Type B pancreatic cell (in vitro differentiated cells): ENCODE measurements around the gene FCHSD2. TPM values are rescaled to one million over a fixed set of nuclear protein-coding genes. Genes with fewer than 3 reads are reported as not detected.

Experiments
- DNase-seq: peaks from one replicate; pipeline ENCODE4 v3.0.0; 2021; ENCODE audit warnings: mixed read lengths; ENCODE audit not compliant: unreplicated experiment; ENCODE audit errors: extremely low spot score
- H3K27ac Mint-ChIP-seq: 2 replicates; pipeline ENCODE4 v1.8.0; 2021; ENCODE audit warnings: mild to moderate bottlenecking, mixed read lengths
- H3K27me3 Mint-ChIP-seq: 2 replicates; pipeline ENCODE4 v1.8.0; 2021; ENCODE audit warnings: mixed read lengths
- H3K36me3 Mint-ChIP-seq: 2 replicates; pipeline ENCODE4 v1.8.0; 2021; ENCODE audit warnings: mixed read lengths
- H3K4me1 Mint-ChIP-seq: one replicate; pipeline ENCODE4 v1.8.0; 2021; ENCODE audit warnings: mixed read lengths; ENCODE audit not compliant: unreplicated experiment
- H3K4me3 Mint-ChIP-seq: 2 replicates; pipeline ENCODE4 v1.8.0; 2021; ENCODE audit warnings: mild to moderate bottlenecking, mixed read lengths
- H3K9me3 Mint-ChIP-seq: 2 replicates; pipeline ENCODE4 v1.8.0; 2021; ENCODE audit warnings: mixed read lengths
- CTCF ChIP-seq: fragments of 200-600 bp; sonication (generic); conservative IDR thresholded peaks from 2 replicates; pipeline ENCODE4 v1.5.0; 2021; ENCODE audit warnings: antibody characterized with exemption, mild to moderate bottlenecking
- total RNA-seq: library from RNA; stranded (reverse); gene quantifications from 2 replicates; pipeline ENCODE4 v1.2.1, GENCODE V29; 2021; ENCODE audit warnings: low replicate concordance

Gene FCHSD2
- total RNA-seq, 1 donor from 2014 or later = 30.8 TPM

DNA sequence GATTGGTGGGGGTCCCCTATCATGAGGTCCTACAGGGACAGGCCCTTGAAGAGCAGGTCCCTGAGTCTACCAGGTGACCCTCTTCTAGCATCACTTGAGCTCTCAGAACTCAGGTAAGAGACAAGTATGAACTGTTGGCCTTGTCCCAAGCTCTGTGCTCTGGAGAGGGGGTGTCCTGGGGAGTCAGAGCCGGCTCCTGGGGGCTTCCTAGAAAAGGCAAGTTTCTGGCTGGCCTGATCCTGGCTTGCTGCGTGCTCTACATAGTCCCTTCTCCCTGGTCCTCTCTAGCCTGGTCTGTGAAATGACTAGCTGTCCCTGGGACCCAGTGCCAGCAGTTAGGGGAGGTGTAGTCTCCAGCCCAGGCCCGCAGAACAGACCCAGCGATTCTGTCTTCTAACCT lies 316.5 kb downstream of the FCHSD2 start:
- no peak overlapping the region for H3K4me3 Mint-ChIP-seq
- no peaks in the 10 kb centered on the region for H3K27me3 Mint-ChIP-seq
- peaks cover 4% of the 10 kb centered on the region for H3K4me1 Mint-ChIP-seq
- TF ChIP-seq CTCF = no peak
- H3K27ac Mint-ChIP-seq = no peak overlapping the region
- H3K36me3 Mint-ChIP-seq = no peaks in the 10 kb centered on the region
- H3K9me3 Mint-ChIP-seq = no peaks in the 10 kb centered on the region
- no peak for DNase-seq

DNA sequence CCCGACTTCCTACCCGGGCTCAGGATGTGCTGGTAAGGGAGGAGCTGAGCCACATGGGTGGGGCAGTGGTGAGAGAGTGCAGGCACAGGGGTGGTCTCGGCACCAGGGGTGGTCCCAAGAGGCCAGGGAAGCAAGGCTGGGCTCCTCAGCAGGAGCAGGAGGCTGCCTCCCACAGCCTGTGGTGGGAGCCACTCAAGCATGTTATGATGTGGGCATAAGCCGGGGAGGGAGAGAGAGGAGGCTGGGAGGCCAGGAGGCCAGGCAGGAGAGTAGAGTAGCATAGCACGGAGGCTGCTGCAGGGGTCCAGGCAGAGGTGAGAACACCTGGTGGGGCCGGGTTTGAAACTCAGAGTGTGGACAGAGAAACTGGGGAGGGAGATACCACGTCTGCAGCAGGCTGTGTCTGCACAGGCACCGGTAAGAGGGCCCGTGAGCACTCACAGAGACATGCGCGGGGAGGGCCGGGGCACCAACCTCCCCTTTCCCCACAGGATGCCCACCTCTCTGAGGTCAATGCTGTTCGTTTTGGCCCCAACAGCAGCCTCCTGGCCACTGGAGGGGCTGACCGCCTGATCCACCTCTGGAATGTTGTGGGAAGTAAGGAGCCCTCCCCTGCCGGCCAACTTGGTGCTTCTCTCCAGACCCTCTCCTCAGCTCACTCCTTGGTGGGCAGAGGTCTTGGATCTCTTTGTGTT lies 317.2 kb downstream of the FCHSD2 start:
- Mint-ChIP-seq H3K36me3 (no peaks in the 10 kb centered on the region), H3K4me3 (no peak overlapping the region), H3K4me1 (peaks cover 4% of the 10 kb centered on the region), H3K9me3 (no peaks in the 10 kb centered on the region), H3K27ac (no peak overlapping the region), H3K27me3 (no peaks in the 10 kb centered on the region)
- TF ChIP-seq CTCF = no peak
- no peak for DNase-seq

GRCh38 chr11:72824020-72824419 lies 318.1 kb downstream of the FCHSD2 start:
- peaks cover 4% of the 10 kb centered on the region for H3K36me3 Mint-ChIP-seq
- H3K27ac Mint-ChIP-seq = no peak overlapping the region
- H3K9me3 Mint-ChIP-seq = no peaks in the 10 kb centered on the region
- DNase-seq = no peak
- peak overlapping the region; percentile 58 for H3K4me3 Mint-ChIP-seq
- no peaks in the 10 kb centered on the region for H3K27me3 Mint-ChIP-seq
- peaks cover 4% of the 10 kb centered on the region for H3K4me1 Mint-ChIP-seq
- no peak for TF ChIP-seq CTCF

GRCh38 chr11:72823105-72823804 lies 318.9 kb downstream of the FCHSD2 start:
- Mint-ChIP-seq H3K27me3 (no peaks in the 10 kb centered on the region), H3K4me1 (peaks cover 4% of the 10 kb centered on the region)

More at GRCh38 chr11:72823105-72823804, 318.9 kb downstream of the FCHSD2 start:
- TF ChIP-seq CTCF = no peak
- Mint-ChIP-seq H3K4me3 (peak overlapping the region; percentile 58), H3K36me3 (peaks cover 5% of the 10 kb centered on the region), H3K27ac (peak overlapping the region; percentile 58), H3K9me3 (no peaks in the 10 kb centered on the region)
- DNase-seq = no peak
